Left cardiac atrium (tissue), 2 donors: Measurements from ENCODE around the gene ATAD2B. TPM values are rescaled to one million over a fixed set of nuclear protein-coding genes. Genes with fewer than 3 reads are reported as not detected.

ENCODE experiments used
- total RNA-seq, 2 donors: library from RNA; stranded (reverse); fragmentation: NEBNext Ultra II Directional; extraction: Animal tissue kit (Norgen Biotek cat#: 25700); gene quantifications; one replicate each; pipeline ENCODE4 v1.2.1, GENCODE V29; 2021
- donor health status: DM: no; HTN: yes; CAD: no; lungs with severe emphysema.
- donor health status: DM: yes; HTN: yes; CAD: no.

ATAD2B gene
- total RNA-seq, 2 donors from 2014 or later: 6.5 to 12.1 TPM

Other genes starting within 250 kb of the ATAD2B start
- gene UBXN2A, start 13.3 kb upstream of the ATAD2B start, total RNA-seq: 10 to 100 TPM; 21.3 to 23.7 TPM
- gene MFSD2B, start 83.0 kb upstream of the ATAD2B start, total RNA-seq: under 1 TPM; 0.39 to 0.41 TPM
- gene WDCP, start 120.3 kb upstream of the ATAD2B start, total RNA-seq: 1 to 10 TPM; 5.5 to 6.6 TPM
- gene FKBP1B, start 122.6 kb upstream of the ATAD2B start, total RNA-seq: 1 to 10 TPM; 4.6 to 5.3 TPM
- gene SF3B6, start 149.2 kb upstream of the ATAD2B start, total RNA-seq: 10 to 100 TPM; 49.4 to 56.7 TPM
- 10 to 100 TPM in 1 of 2 donors, 1 to 10 TPM in 1; 7.6 to 14.5 TPM for gene TP53I3, start 157.7 kb upstream of the ATAD2B start, total RNA-seq
- 1 to 10 TPM in 1 of 2 donors, under 1 TPM in 1; 0.52 to 1.1 TPM for gene PFN4, start 196.2 kb upstream of the ATAD2B start, total RNA-seq
- gene FAM228B, start 196.3 kb upstream of the ATAD2B start, total RNA-seq: 10 to 100 TPM; 37.0 to 45.2 TPM
- gene FAM228A, start 247.9 kb upstream of the ATAD2B start, total RNA-seq: 1 to 10 TPM in 1 of 2 donors, under 1 TPM in 1; 0.77 to 1.2 TPM